Peyer's patch (tissue), 4 donors: ENCODE results near the gene PBX1. TPM values are rescaled to one million over a fixed set of nuclear protein-coding genes. Genes with fewer than 3 reads are reported as not detected.

ENCODE experiments used
- DNase-seq, 3 donors: peaks; one replicate each; pipeline ENCODE4 v3.0.0-alpha.2; 2017 to 2019
- H3K27ac ChIP-seq, 4 donors: fragments of 200-600 bp; sonication (generic); one replicate each; pipeline ENCODE4 v1.5.1; 2016 to 2019
- H3K27me3 ChIP-seq, 2 donors: fragments of 200-600 bp; sonication (generic); one replicate each; pipeline ENCODE4 v1.5.1; 2019
- H3K36me3 ChIP-seq, 3 donors: fragments of 200-600 bp; sonication (generic); one replicate each; pipeline ENCODE4 v1.5.1; 2016 to 2019
- H3K4me1 ChIP-seq, 4 donors: fragments of 200-600 bp; sonication (generic); one replicate each; pipeline ENCODE4 v1.5.1; 2016 to 2019
- H3K4me3 ChIP-seq, 4 donors: fragments of 200-600 bp; sonication (generic); 1 replicate in 3 of 4; 2 replicates in 1 of 4; pipeline ENCODE4 v1.5.1; 2016 to 2019; ENCODE audit warnings: mild to moderate bottlenecking in 1 of 4
- H3K9me3 ChIP-seq, 4 donors: fragments of 200-600 bp; sonication (generic); one replicate each; pipeline ENCODE4 v1.5.1; 2016 to 2019; ENCODE audit warnings: mild to moderate bottlenecking in 1 of 4
- POLR2A ChIP-seq, 2 donors: fragments of 450-650 bp; IDR thresholded peaks; one replicate each; pipeline ENCODE4 v1.5.1; 2017; ENCODE audit warnings: antibody characterized with exemption in 2 of 2, mild to moderate bottlenecking in 2 of 2, moderate library complexity in 2 of 2
- total RNA-seq, 4 donors: library from RNA; depleted of rRNA; stranded (reverse); fragments of >200 nt; gene quantifications; one replicate each; pipeline ENCODE4 v1.1.0, GENCODE V29; 2016
- TF ChIP-seq, protein P1 (sequence below), 6 experiments: fragments of 450-650 bp in 4 of 6; fragments of 200-600 bp in 2 of 6; sonication (generic) in 1 of 6; IDR thresholded peaks; one replicate each; pipeline ENCODE4 v1.5.1; 2017 to 2019; ENCODE audit warnings: antibody characterized with exemption in 6 of 6, mild to moderate bottlenecking in 3 of 6, moderate library complexity in 1 of 6

Gene PBX1
- total RNA-seq, 4 donors from 2014 or later: 20.6 to 57.5 (median 40.4) TPM

DNA sequence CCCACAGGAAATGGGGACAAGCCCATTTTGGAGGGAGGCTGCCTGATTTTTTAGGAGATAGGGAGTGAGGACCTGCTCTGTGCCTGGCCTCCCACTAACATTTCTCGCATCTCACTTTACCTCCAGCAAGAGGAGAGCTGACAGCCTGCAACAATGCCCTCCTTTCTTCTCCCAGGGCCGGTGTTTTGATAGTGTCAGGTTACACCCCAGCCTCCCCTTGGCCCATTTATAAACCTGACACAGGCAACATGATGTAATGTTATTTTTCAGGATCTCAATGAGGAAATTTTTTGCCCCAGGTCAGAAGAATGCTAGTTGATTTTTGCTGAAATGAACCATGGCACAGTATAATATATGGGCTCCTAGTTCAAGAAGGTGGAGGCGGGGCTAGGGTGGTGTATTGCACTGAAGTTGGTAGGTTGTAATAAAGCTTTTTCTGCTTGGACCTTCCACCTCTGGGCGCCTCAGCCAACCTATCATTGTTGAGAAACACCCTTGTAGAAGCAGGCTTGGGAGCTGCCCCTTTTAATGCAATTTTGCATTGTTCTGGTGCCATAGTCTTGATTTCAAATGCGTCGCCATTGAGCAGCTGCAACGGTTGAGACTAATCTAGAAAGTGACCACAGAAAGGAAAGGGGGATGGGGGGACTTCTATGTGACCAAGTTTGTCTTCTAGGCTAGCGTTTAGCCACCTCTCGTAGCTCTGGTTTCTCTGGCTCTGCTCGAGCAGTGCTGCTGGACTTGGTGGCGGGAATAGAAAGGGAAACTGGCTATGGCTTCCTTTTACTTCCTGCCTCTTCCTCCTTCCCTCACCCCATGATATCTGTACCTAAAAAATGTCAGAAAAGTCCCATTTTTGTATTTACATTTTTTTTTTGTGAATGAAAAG is 53.0 kb downstream of the PBX1 start:
- Histone ChIP-seq H3K9me3 (no peaks in the 10 kb centered on the region), H3K4me1 (peaks cover 0 to 28% (median 0%) of the 10 kb centered on the region in 4 donors), H3K4me3 (peak overlapping the region in 2 of 4 donors; percentile 18 to 31), H3K27me3 (no peaks in the 10 kb centered on the region), H3K27ac (peak overlapping the region in 3 of 4 donors; percentile 42 to 72 (median 66)), H3K36me3 (no peaks in the 10 kb centered on the region)
- TF ChIP-seq, protein P1, sequence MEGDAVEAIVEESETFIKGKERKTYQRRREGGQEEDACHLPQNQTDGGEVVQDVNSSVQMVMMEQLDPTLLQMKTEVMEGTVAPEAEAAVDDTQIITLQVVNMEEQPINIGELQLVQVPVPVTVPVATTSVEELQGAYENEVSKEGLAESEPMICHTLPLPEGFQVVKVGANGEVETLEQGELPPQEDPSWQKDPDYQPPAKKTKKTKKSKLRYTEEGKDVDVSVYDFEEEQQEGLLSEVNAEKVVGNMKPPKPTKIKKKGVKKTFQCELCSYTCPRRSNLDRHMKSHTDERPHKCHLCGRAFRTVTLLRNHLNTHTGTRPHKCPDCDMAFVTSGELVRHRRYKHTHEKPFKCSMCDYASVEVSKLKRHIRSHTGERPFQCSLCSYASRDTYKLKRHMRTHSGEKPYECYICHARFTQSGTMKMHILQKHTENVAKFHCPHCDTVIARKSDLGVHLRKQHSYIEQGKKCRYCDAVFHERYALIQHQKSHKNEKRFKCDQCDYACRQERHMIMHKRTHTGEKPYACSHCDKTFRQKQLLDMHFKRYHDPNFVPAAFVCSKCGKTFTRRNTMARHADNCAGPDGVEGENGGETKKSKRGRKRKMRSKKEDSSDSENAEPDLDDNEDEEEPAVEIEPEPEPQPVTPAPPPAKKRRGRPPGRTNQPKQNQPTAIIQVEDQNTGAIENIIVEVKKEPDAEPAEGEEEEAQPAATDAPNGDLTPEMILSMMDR (IDR thresholded peaks at IDR 0.05): no peak
- no peak for TF ChIP-seq POLR2A (IDR thresholded peaks at IDR 0.05)
- DNase-seq: peak in 2 of 3 donors; percentile 67 to 78

DNA sequence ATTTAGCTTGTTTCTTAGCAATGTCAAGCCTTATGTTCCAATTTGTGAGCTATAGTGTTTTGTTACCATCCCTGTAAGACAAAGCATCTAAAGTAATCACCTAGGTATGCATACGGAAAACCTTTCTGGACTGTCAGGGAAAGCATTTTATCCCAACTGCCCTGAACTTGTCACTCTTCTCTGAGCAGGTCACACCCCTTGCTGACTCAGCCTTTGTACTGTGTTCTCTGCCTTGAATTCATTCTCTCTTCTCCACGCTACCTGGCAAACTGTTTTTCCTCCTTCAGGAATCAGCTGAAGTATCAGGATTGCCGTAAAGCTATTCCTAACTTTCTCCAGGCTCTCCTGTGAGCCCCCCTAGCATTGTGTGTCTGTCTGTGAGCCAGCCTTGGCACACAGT is 54.2 kb downstream of the PBX1 start:
- DNase-seq: peak in 1 of 3 donors; percentile 81

DNA sequence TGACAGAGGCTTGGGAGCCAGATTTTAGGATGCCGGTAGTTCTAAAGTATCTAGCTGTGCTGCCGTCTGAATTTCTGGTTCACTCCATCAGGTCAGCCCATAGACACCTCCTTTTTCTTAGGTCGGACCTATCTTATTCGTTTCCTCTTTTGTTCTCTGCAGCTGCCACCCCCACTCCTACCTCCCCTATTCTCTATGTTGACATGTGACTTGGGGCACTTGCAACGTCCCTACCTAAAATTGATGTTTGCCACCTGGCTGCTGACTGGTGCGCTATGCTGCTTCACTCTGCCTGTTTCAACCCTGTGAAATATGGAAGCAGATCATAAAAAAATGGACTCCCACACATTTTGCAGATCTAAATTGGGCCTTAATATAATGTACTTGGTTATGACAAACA is 55.3 kb downstream of the PBX1 start:
- Histone ChIP-seq H3K27ac (peak overlapping the region in 1 of 4 donors; percentile 72), H3K36me3 (no peaks in the 10 kb centered on the region), H3K27me3 (no peaks in the 10 kb centered on the region), H3K9me3 (no peaks in the 10 kb centered on the region), H3K4me3 (no peak overlapping the region), H3K4me1 (peaks cover 0 to 42% (median 1%) of the 10 kb centered on the region in 4 donors)
- TF ChIP-seq POLR2A (IDR thresholded peaks at IDR 0.05): no peak
- TF ChIP-seq, protein P1 (IDR thresholded peaks at IDR 0.05): no peak
- DNase-seq: no peak

More for the DNA sequence above, 54.2 kb downstream of the PBX1 start:
- Histone ChIP-seq H3K27me3 (no peaks in the 10 kb centered on the region), H3K4me1 (peaks cover 0 to 32% (median 0%) of the 10 kb centered on the region in 4 donors), H3K9me3 (no peaks in the 10 kb centered on the region), H3K27ac (peak overlapping the region in 2 of 4 donors; percentile 50 to 72), H3K36me3 (no peaks in the 10 kb centered on the region), H3K4me3 (no peak overlapping the region)
- no peak for TF ChIP-seq POLR2A (IDR thresholded peaks at IDR 0.05)
- TF ChIP-seq, protein P1 (IDR thresholded peaks at IDR 0.05): no peak

DNA sequence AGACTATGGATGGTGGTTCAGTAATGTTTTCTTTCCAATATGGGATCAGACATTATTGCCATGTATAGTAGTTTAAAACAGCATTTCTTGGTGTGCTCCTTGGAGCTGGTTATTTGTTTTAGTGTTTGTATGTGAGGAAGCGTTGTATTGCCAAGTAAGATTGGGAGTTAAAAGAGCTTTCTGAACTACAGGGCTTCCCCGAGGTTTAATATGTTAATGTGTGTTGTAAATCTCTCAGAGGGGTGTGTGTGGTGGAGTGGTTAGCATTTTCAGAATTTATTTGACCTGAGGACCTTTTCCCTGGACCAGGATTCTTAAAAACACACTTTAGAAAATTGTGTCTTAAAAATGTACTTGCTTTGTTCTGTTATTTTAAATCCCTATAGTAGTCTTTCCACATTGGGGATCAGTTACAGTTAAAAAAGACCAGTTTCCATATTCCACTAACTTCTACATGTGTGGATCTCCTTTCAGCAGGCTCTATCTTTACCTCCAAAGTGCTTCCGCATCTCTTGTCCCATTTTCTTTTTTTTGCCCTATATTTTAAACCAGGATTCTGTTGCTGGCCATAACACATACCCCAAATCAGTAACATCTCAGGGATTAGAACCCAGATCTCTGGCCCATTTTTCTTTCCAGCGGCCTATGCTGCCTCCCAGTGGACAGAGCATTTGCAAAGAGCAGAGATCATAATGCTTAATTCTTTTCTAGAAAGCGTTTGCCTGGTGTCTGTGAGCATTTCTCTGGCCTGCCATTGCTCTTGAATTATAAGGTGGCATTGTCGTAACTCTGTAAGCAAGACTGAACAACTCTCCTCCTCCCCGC is 58.6 kb downstream of the PBX1 start:
- Histone ChIP-seq H3K9me3 (no peaks in the 10 kb centered on the region), H3K4me3 (no peak overlapping the region), H3K4me1 (peaks cover 0 to 40% (median 1%) of the 10 kb centered on the region in 4 donors), H3K36me3 (no peaks in the 10 kb centered on the region), H3K27ac (peak overlapping the region in 1 of 4 donors; percentile 25), H3K27me3 (no peaks in the 10 kb centered on the region)
- TF ChIP-seq POLR2A (IDR thresholded peaks at IDR 0.05): no peak
- TF ChIP-seq, protein P1 (IDR thresholded peaks at IDR 0.05): peak in 4 of 6 experiments; percentile 25 to 65 (median 60)
- DNase-seq: no peak

DNA sequence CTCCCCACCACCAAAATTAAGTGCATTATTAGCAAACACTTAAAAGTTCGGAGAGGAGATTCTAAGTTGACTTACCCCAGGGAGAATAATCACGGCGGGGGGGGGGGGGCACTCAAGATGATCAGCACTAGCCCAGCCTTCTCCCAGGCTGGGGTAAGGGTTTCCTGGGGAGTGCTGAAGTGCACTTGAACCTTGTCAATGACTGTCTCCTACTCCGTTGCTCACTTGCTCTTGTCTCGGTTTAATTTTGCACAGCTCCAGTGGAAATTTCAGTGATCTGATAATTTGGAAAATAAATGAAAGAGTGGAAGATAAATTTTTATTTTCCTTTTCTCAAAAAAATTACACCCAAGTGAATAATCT is 59.2 kb downstream of the PBX1 start:
- no peak for TF ChIP-seq POLR2A (IDR thresholded peaks at IDR 0.05)
- TF ChIP-seq, protein P1 (IDR thresholded peaks at IDR 0.05): no peak
- H3K27me3 ChIP-seq: no peaks in the 10 kb centered on the region

More for the DNA sequence above, 59.2 kb downstream of the PBX1 start:
- Histone ChIP-seq H3K9me3 (no peaks in the 10 kb centered on the region), H3K4me1 (peaks cover 0 to 40% (median 1%) of the 10 kb centered on the region in 4 donors), H3K27ac (no peak overlapping the region), H3K36me3 (no peaks in the 10 kb centered on the region), H3K4me3 (no peak overlapping the region)
- no peak for DNase-seq
